GM18499 (cell line): Measurements from ENCODE around the gene HYAL2.

Experiments used
- ATAC-seq: cut with Tn5 transposase; IDR thresholded peaks from one replicate; pipeline ENCODE4 v1.9.1; 2021; ENCODE audit warnings: moderate number of reproducible peaks; ENCODE audit not compliant: insufficient read depth, unreplicated experiment

The HYAL2 gene

DNA sequence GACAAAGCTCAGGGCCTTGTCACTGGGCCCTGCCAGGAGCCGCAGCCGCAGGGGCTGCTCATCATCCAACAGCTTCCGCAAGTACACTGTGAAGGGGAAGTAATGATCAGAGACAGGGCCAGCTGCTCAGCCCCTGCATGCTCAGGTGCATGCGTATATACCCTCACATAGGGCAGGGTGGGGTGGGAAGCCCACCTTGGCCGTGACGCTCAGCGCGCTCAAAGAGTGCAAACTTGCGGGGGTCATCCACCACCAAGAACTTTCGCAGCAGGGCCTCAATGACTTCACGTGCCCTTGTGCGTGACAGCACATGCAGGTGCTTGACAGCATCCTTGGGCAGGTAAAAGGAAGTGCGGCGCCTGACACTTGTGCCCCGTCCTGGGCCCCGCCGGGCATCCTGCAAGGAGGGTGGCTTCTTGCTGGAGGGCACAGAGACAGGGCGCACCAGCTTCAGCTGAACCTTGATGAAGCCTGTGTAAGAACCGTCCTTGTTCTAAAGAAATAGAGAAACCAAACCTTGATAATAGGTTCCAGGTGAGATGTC, 8.9 kb upstream of the HYAL2 start:
- no peak for ATAC-seq

- ATAC-seq: no peak
Observed at GRCh38 chr3:50330330-50330729, 7.8 kb upstream of the HYAL2 start.

DNA sequence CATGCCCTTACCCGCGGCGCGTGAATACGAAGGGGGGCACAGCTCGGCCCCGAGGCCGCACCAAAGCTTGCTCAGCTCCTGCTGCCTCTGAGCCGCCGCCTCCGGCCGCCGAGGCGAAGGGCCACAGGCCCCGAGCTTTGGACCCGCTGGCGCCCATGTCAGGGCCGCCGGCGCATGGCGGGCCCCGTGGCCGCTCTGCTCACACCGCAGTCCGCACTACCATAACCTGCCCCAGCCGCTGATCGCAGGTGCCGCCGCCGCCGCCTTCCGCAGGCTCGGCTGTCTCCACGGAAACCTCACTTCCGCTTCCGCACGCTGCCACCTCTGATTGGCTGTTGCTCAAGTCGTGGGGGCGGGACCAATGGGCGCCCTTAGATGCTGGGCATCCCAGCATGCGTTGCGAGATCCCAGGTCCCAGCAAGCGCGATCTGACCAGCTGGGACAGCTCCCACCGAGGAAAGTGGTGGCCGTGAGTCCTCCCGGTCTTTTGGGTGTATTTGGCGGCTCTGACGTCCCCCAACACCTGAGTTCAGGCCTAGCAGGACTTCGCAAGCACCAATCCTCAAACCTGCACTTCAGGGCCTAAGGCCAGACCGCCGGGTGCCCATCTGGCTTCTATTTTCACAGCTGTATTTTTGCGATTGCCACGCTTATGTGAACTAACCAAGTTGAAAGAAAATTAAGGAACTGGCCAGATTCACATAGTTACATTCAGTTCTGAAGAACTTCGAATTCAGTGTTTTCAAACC, 5.6 kb upstream of the HYAL2 start, which contains the start of gene TUSC2:
TUSC2 (minus strand) TSS at position 281 of the 749 bp plus-strand sequence; CDS start at position 157, 124 bp downstream.
- ATAC-seq: no peak

- ATAC-seq: no peak
Observed at GRCh38 chr3:50327129-50327528, 4.6 kb upstream of the HYAL2 start.

DNA sequence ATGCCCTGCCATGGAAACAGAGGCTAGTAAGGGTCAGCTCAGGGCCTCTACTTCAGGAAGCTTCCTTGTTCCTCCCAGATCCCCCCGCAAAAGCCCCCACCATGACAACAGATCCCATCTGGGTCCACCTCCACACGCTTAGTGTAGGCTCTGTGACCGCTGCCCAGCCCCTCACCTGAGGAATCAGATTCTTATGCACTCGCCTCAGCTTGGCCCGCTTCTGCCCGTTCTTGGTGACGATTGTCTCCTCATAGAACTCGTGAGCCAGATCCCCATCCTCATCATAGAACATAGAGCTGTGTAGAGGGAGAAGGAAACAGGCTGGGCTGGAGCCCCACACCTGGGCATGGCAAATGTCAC, 3.6 kb upstream of the HYAL2 start:
- ATAC-seq: no peak

GRCh38 chr3:50325497-50326181, 3.1 kb upstream of the HYAL2 start:
- no peak for ATAC-seq

GRCh38 chr3:50325113-50325480, 2.6 kb upstream of the HYAL2 start:
- no peak for ATAC-seq

DNA sequence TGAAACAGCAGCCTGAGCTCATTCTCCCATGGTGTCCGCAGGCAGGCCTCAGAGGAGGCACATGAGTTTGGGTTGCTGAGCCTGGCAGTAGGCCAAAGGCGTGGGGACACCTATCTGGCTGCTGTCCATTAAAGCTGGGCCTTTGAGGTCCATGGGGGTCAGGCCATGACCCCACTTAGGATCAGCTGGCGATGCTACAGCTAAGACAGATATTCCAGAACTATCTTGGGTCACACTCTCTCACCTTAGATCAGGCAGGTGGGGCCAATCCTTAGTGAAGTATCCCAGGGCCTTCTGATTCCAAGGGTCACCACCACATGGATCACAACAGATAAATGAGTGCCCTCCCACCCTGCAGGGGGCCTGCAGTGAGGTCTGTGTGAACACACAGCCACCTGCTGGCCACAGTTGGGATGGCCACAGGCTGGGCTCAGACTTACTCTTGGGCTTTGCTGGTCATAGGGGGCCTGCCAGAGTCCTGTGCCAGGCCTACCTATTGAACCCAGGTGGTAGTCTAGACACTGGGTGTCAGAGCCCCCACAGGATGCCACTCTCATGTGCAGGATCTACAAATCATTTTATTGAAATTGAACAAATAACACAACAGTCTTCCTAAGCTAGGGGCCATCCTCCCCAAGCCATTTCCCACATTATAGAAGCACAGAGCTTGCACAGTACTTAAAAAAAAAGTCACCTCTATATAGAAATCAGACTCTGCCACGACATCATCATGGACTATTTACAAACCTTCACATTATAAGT, 2.0 kb upstream of the HYAL2 start:
- no peak for ATAC-seq

- no peak for ATAC-seq
Observed at GRCh38 chr3:50323614-50324199, 1.2 kb upstream of the HYAL2 start.

GRCh38 chr3:50323092-50323600, 601 bp upstream of the HYAL2 start:
- ATAC-seq: no peak

DNA sequence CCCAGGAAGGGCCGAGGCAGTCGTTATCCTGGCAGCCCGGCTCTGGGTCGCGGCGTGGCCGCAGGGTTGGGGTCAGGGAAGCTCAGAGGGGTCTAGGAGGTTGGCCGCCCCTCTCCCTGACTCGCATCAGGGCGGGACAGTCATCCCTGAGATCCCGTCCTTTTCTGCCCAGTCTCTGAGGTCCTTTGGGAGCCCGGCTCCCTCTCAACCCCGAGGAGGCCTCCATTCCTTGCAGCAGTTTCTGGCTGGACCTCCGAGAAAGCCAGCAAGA, 495 bp downstream of the HYAL2 start:
- ATAC-seq: no peak

DNA sequence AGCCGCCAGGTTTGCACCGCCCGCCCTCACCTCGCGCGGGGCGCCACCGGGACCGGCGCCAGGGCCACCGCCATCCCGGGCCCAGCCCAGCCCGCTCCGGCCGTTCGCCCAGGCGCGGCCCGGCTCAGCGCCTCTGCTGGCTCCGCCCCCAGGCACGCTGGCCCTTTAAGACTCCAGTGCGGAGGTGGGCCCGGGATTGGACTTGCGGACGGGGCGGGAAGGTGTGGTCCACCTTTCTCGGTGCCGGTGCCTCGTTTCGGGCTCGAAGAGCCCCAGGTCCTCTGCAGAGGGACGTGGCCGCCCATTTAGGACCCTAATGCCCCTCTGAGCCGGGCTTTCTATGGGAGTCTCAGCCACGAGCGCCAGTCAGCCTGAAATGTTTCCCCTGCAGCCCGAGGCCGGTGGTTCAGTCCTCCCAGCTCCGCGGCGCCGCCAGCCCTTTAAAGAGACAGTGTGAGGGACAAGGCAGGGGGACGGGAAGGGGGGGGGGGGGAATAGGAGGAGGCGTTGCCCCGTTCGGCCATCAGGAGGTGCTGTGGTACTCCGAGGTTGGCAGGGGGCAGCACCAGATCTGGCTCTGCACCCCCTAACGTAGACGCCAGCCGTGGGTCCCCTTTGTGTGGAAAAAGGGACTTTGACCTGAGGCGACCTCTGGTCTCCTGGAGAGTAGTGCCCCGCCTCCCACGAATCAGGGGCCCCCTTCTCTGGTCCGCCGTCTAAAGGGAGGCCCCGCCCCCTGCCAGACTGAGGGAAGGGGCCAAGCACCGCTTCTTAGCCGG, 1.0 kb downstream of the HYAL2 start:
- ATAC-seq: no peak

- no peak for ATAC-seq
Observed at GRCh38 chr3:50320853-50321335, 1.7 kb downstream of the HYAL2 start.

DNA sequence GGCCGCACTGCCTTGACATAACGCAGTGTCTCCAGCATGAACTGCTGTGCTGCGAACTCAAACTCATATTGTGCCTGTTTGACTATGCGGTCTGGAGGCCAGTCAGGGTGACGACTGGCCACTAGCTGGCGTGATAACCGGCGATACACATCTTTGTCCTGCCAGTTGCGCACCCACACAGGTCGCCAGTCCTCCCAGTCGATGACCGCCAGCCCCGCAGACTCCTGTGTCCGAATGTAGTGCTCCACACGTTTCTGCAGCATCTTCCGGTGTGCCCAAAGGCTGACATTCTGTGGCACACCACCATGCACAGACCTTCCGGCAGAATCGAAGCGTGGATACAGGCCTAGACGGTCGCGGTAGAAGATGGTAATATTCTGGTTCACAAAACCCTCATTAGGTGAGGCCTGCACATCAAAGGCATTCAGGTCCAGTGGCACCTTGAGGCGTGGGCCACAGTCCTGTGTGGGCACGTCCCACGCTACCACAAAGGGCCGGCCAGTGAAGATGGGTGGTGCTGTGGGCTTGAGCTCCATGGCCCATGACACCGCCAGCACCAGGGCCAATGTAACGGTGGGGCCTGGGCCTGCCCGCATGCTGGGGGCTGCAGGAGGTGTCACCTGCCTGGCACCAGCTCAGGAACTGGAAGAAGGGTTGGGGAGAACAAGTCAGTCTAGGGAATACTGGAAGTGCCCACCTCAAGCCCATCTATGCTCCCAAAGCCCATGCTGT, 2.5 kb downstream of the HYAL2 start:
- ATAC-seq: no peak

- no peak for ATAC-seq
Observed at GRCh38 chr3:50319181-50319893, 3.2 kb downstream of the HYAL2 start.

GRCh38 chr3:50318615-50319014, 3.9 kb downstream of the HYAL2 start:
- no peak for ATAC-seq

- ATAC-seq: no peak
Observed at GRCh38 chr3:50318163-50318562, 4.4 kb downstream of the HYAL2 start.

GRCh38 chr3:50317300-50317699, 5.2 kb downstream of the HYAL2 start:
- ATAC-seq: no peak
